Neural cell (in vitro differentiated cells): ENCODE measurements around the gene MAD1L1. TPM values are rescaled to one million over a fixed set of nuclear protein-coding genes. Genes with fewer than 3 reads are reported as not detected.
"Not testable (repeated sequence)": the region's sequence is repeated elsewhere in the genome, so short reads cannot be mapped to it uniquely, and the experiment has no call there.

ENCODE experiments used
- H2AFZ ChIP-seq: fragments of 200-600, 300-800 bp; sonication (generic), shearing (Covaris generic); 2 replicates; pipeline ENCODE4 v1.6.0; 2014; ENCODE audit warnings: low read depth, mild to moderate bottlenecking, antibody characterized with exemption, low read length, moderate library complexity
- H3F3A ChIP-seq: fragments of 200-600 bp; shearing (Covaris generic); 2 replicates; pipeline ENCODE4 v1.6.1; 2016; ENCODE audit warnings: mild to moderate bottlenecking, moderate library complexity, mixed read lengths, antibody characterized with exemption, low read length; ENCODE audit not compliant: insufficient read depth, poor library complexity, severe bottlenecking
- H3K27ac ChIP-seq: fragments of 200-600, 300-800 bp; sonication (generic), shearing (Covaris generic); 2 replicates; pipeline ENCODE4 v1.5.1; 2014; ENCODE audit warnings: mild to moderate bottlenecking, low read length, moderate library complexity
- H3K27me3 ChIP-seq: fragments of 300-800, 200-600 bp; sonication (generic), shearing (Covaris generic); 2 replicates; pipeline ENCODE4 v1.6.0; 2014; ENCODE audit warnings: mild to moderate bottlenecking, low read depth, low read length, moderate library complexity; ENCODE audit not compliant: insufficient read depth
- H3K36me3 ChIP-seq: fragments of 300-800, 200-600 bp; sonication (generic), shearing (Covaris generic); 2 replicates; pipeline ENCODE4 v1.5.1; 2014; ENCODE audit warnings: mild to moderate bottlenecking, antibody characterized with exemption, low read length, moderate library complexity; ENCODE audit not compliant: insufficient read depth
- H3K4me2 ChIP-seq: fragments of 300-800, 200-600 bp; sonication (generic), shearing (Covaris generic); 2 replicates; pipeline ENCODE4 v1.6.0; 2014; ENCODE audit warnings: mild to moderate bottlenecking, low read length
- H3K4me3 ChIP-seq: fragments of 300-800, 200-600 bp; sonication (generic), shearing (Covaris generic); 2 replicates; pipeline ENCODE4 v1.5.1; 2014; ENCODE audit warnings: mild to moderate bottlenecking, low read length, moderate library complexity
- H3K79me2 ChIP-seq: fragments of 200-600 bp; shearing (Covaris generic); replicated peaks from 2 replicates; pipeline ENCODE4 v1.6.0; 2014; ENCODE audit warnings: mild to moderate bottlenecking, low read length, moderate library complexity; ENCODE audit not compliant: insufficient read depth
- H3K9ac ChIP-seq: fragments of 300-800, 200-600 bp; sonication (generic), shearing (Covaris generic); 2 replicates; pipeline ENCODE4 v1.6.1; 2016; ENCODE audit warnings: mild to moderate bottlenecking, low read length, mixed read lengths
- H3K9me2 ChIP-seq: fragments of 200-600 bp; shearing (Covaris generic); 2 replicates; pipeline ENCODE4 v1.6.1; 2016; ENCODE audit warnings: mild to moderate bottlenecking, low read length, mixed read lengths; ENCODE audit not compliant: insufficient read depth
- H3K9me3 ChIP-seq: fragments of 200-600, 300-800 bp; sonication (generic), shearing (Covaris generic); 2 replicates; pipeline ENCODE4 v1.6.1; 2016; ENCODE audit warnings: mild to moderate bottlenecking, mixed run types, low read length, moderate library complexity, mixed read lengths
- H4K20me1 ChIP-seq: fragments of 200-600 bp; shearing (Covaris generic); 2 replicates; pipeline ENCODE4 v1.6.1; 2016; ENCODE audit warnings: mild to moderate bottlenecking, mixed run types; ENCODE audit not compliant: insufficient read depth
- EP300 ChIP-seq: fragments of 450-650 bp; conservative IDR thresholded peaks from 2 replicates; pipeline ENCODE4 v1.6.1; 2014; ENCODE audit warnings: antibody characterized with exemption, mild to moderate bottlenecking, moderate library complexity; ENCODE audit not compliant: poor library complexity, severe bottlenecking
- EZH2 ChIP-seq: fragments of 200-600, 300-800 bp; shearing (Covaris generic), sonication (generic); IDR thresholded peaks from 2 replicates; pipeline ENCODE4 v1.6.1; 2014; ENCODE audit warnings: antibody characterized with exemption, low read length, borderline replicate concordance, mild to moderate bottlenecking; ENCODE audit not compliant: insufficient read depth, poor library complexity, severe bottlenecking
- MXI1 ChIP-seq: fragments of 450-650 bp; conservative IDR thresholded peaks from 2 replicates; pipeline ENCODE4 v1.6.1; 2014; ENCODE audit warnings: antibody characterized with exemption, mild to moderate bottlenecking; ENCODE audit not compliant: poor library complexity, severe bottlenecking
- RAD21 ChIP-seq: fragments of 450-650 bp; conservative IDR thresholded peaks from 2 replicates; pipeline ENCODE4 v1.6.1; 2014; ENCODE audit warnings: antibody characterized with exemption, mild to moderate bottlenecking, moderate library complexity
- REST ChIP-seq: IDR thresholded peaks from 2 replicates; pipeline ENCODE4 v1.6.1; 2012; ENCODE audit warnings: borderline replicate concordance
- SMC3 ChIP-seq: fragments of 450-650 bp; conservative IDR thresholded peaks from 2 replicates; pipeline ENCODE4 v1.6.1; 2014; ENCODE audit warnings: antibody characterized with exemption, mild to moderate bottlenecking, moderate library complexity; ENCODE audit not compliant: poor library complexity
- TAF1 ChIP-seq: IDR thresholded peaks from 2 replicates; pipeline ENCODE4 v1.6.1; 2012; ENCODE audit warnings: low read depth
- polyA plus RNA-seq: library from polyadenylated mRNA; depleted of rRNA; stranded (reverse); fragments of >200 nt; gene quantifications from 2 replicates; pipeline ENCODE4 v1.2.3, GENCODE V29; 2014
- TF ChIP-seq, protein P1 (sequence below): fragments of 450-650 bp; IDR thresholded peaks from 2 replicates; pipeline ENCODE4 v1.5.1; 2014; ENCODE audit warnings: antibody characterized with exemption, mild to moderate bottlenecking, moderate library complexity; ENCODE audit not compliant: poor library complexity, severe bottlenecking

The MAD1L1 gene
- polyA plus RNA-seq, 1 donor from 2014 or later = 31.4 TPM

- Histone ChIP-seq H2AFZ (no peak overlapping the region), H3K27me3 (no peaks in the 10 kb centered on the region), H3K9me3 (no peaks in the 10 kb centered on the region), H3K4me3 (no peak overlapping the region), H3K9me2 (no peaks in the 10 kb centered on the region), H3K4me2 (no peak overlapping the region), H3F3A (no peaks in the 10 kb centered on the region), H3K27ac (no peak overlapping the region), H3K9ac (no peak overlapping the region), H3K79me2 (no peaks in the 10 kb centered on the region), H4K20me1 (no peaks in the 10 kb centered on the region), H3K36me3 (no peaks in the 10 kb centered on the region)
- no peak for TF ChIP-seq EP300
- no peak for TF ChIP-seq SMC3
- TF ChIP-seq, protein P1, sequence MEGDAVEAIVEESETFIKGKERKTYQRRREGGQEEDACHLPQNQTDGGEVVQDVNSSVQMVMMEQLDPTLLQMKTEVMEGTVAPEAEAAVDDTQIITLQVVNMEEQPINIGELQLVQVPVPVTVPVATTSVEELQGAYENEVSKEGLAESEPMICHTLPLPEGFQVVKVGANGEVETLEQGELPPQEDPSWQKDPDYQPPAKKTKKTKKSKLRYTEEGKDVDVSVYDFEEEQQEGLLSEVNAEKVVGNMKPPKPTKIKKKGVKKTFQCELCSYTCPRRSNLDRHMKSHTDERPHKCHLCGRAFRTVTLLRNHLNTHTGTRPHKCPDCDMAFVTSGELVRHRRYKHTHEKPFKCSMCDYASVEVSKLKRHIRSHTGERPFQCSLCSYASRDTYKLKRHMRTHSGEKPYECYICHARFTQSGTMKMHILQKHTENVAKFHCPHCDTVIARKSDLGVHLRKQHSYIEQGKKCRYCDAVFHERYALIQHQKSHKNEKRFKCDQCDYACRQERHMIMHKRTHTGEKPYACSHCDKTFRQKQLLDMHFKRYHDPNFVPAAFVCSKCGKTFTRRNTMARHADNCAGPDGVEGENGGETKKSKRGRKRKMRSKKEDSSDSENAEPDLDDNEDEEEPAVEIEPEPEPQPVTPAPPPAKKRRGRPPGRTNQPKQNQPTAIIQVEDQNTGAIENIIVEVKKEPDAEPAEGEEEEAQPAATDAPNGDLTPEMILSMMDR = no peak
- TF ChIP-seq RAD21 = no peak
- TF ChIP-seq TAF1 = no peak
- no peak for TF ChIP-seq MXI1
- TF ChIP-seq EZH2 = no peak
- TF ChIP-seq REST = no peak
These were observed 196.0 kb downstream of the MAD1L1 start for GRCh38 chr7:2036786-2037185.

GRCh38 chr7:2036201-2036600 is 196.5 kb downstream of the MAD1L1 start:
- H4K20me1 ChIP-seq, H3K27ac ChIP-seq, H3K9me3 ChIP-seq, H3K9ac ChIP-seq, H2AFZ ChIP-seq, H3K9me2 ChIP-seq, H3K4me2 ChIP-seq, H3K36me3 ChIP-seq, H3F3A ChIP-seq, H3K79me2 ChIP-seq, H3K27me3 ChIP-seq, H3K4me3 ChIP-seq: not testable (repeated sequence)
